Lower leg skin (tissue), 4 donors: ENCODE results near the gene MTIF3. TPM values are rescaled to one million over a fixed set of nuclear protein-coding genes. Genes with fewer than 3 reads are reported as not detected.

Experiments used
- DNase-seq, 2 donors: peaks; one replicate each; pipeline ENCODE4 v3.0.0-alpha.2; 2019; ENCODE audit warnings: low spot score in 2 of 2
- H3K4me3 ChIP-seq: fragments of 200-600 bp; sonication (generic); 2 replicates; pipeline ENCODE4 v1.5.1; 2017; ENCODE audit warnings: mild to moderate bottlenecking, low read depth; ENCODE audit not compliant: poor library complexity, severe bottlenecking
- POLR2A ChIP-seq, 2 donors: fragments of 450-650 bp; IDR thresholded peaks; one replicate each; pipeline ENCODE4 v1.6.1; 2016 to 2017; ENCODE audit warnings: antibody characterized with exemption in 2 of 2, mild to moderate bottlenecking in 1 of 2, moderate library complexity in 1 of 2
- WGBS, 2 donors: methylation state at CpG; one replicate each; pipeline ENCODE4 v1.1.5; 2018; 5-methylcytosine and 5-hydroxymethylcytosine counted together
- intact Hi-C: fragments of 100-400 bp; cut with DNase I; formaldehyde crosslinking; loops from one replicate; pipeline ENCODE4 v1.15.0; 2023; ENCODE audit warnings: low total_unique reads
- total RNA-seq, 4 donors: library from RNA; depleted of rRNA; stranded (reverse); fragments of >200 nt; gene quantifications; one replicate each; pipeline ENCODE4 v1.1.0, GENCODE V29; 2016
- TF ChIP-seq, protein P1 (sequence below), 3 donors: fragments of 450-650 bp; IDR thresholded peaks; one replicate each; pipeline ENCODE4 v1.5.1; 2016; ENCODE audit warnings: antibody characterized with exemption in 3 of 3, mild to moderate bottlenecking in 3 of 3, moderate library complexity in 2 of 3

Gene MTIF3
- total RNA-seq, 4 donors from 2014 or later = 46.1 to 98.1 (median 70.8) TPM

DNA sequence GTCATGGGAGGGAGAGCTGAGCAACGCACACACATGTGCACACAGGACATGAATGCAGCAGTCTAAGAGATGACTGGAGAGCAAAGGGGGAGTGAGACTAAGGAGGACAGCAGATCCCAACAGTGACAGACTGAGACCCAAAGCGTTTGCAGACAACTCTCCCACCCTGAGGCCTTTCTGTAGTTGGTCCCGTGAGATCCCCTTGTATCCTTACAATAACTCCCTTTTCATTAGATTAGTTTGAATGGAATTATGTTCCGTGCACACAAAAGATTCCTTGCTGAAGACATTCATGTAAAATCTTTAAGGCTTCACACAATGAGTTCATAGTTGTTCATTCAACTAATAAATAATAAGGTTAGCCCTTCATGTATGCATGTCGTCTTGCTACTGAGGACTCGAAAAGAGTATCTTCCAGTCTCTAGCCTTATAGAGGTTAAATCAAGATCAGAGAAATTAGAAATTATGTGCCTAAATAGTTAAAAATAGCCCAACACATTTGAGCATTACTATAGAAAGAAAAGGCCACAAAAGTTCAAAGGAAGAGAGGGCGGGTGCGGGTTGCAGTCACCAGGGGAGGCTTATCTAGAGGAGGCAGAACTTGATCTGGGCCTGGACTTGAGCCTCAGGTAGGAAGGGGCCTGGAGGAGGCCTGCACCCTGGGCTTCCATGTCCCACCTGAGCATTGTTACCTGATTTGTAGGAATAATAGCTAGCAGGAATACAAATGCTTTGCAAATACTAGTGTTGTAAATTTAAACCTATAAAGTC lies 29.1 kb downstream of the MTIF3 start:
- intact Hi-C loops = no loop called here
- H3K4me3 ChIP-seq = no peak overlapping the region
- 86 to 91% methylated on average over 8 of the region's 8 CpGs for WGBS, 2 donors
- DNase-seq = no peak
- no peak for TF ChIP-seq POLR2A (IDR thresholded peaks at IDR 0.05)
- TF ChIP-seq, protein P1, sequence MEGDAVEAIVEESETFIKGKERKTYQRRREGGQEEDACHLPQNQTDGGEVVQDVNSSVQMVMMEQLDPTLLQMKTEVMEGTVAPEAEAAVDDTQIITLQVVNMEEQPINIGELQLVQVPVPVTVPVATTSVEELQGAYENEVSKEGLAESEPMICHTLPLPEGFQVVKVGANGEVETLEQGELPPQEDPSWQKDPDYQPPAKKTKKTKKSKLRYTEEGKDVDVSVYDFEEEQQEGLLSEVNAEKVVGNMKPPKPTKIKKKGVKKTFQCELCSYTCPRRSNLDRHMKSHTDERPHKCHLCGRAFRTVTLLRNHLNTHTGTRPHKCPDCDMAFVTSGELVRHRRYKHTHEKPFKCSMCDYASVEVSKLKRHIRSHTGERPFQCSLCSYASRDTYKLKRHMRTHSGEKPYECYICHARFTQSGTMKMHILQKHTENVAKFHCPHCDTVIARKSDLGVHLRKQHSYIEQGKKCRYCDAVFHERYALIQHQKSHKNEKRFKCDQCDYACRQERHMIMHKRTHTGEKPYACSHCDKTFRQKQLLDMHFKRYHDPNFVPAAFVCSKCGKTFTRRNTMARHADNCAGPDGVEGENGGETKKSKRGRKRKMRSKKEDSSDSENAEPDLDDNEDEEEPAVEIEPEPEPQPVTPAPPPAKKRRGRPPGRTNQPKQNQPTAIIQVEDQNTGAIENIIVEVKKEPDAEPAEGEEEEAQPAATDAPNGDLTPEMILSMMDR (IDR thresholded peaks at IDR 0.05) = no peak

DNA sequence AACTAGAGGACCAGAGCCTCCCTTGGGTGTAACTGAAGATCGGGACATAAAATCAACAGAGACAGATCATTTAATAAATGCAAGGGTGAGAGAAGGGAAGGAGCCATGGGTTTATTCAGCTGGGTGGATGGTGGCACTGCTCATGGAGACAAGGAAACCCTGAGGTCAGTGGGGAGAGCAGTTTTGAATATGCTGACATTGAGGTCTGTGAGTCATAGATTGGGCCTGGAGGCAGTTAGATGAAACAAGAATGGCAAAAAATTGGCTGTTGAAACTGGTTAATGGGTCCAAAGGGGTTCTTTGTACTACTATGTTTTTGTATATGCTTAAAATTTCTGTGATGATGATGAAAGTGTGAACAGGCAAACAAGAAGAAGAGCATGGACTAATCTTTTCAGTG lies 31.0 kb downstream of the MTIF3 start:
- intact Hi-C loops = no loop called here
- TF ChIP-seq POLR2A (IDR thresholded peaks at IDR 0.05) = no peak
- TF ChIP-seq, protein P1 (IDR thresholded peaks at IDR 0.05) = no peak
- WGBS, 2 donors = 76 to 90% methylated on average over 1 of the region's 1 CpG

DNA sequence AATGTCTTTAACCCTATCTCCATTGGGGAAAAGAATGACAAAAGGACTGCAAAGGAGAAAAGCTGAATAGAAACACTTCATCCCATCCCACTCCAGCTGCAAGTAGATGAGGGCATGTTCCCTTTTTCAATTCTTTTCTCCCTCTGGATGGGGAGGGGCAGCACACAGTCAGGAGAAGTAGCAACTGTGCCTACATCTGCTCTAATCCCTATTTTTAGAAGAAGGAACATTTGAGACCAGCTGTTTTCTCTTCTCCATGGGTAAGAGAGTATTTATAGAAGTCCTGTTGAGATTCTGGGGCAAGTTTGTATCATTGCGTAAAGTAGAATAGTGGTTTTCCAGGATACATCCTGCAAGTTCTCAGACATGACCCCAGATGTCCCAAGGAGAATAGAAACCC lies 35.2 kb downstream of the MTIF3 start:
- intact Hi-C loops = no loop called here
- WGBS, 2 donors = 73 to 84% methylated on average over 1 of the region's 1 CpG
- no peak for DNase-seq
- TF ChIP-seq POLR2A (IDR thresholded peaks at IDR 0.05) = no peak
- TF ChIP-seq, protein P1 (IDR thresholded peaks at IDR 0.05) = no peak
- H3K4me3 ChIP-seq = no peak overlapping the region

More for the DNA sequence above, 31.0 kb downstream of the MTIF3 start:
- no peak overlapping the region for H3K4me3 ChIP-seq
- DNase-seq = no peak

DNA sequence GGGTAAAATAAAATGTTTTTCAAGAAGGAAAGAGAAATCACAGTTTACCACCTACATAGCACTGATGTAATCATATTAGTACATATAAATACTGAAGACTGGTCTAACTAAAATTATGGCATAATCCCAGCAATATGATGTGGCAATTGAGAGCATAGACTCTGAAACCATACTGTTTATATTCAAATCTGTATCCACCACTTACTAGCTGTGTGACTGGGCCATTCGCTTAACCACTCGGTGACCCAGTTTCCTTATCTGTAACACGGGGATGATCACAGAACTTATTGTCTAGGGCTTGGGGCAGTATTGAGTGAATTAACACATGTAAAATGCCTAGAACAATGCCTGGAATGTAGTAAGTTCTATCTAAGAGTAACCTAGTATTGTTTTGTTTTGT lies 39.0 kb downstream of the MTIF3 start:
- H3K4me3 ChIP-seq = no peak overlapping the region
- intact Hi-C loops = no loop called here
- no peak for DNase-seq
- TF ChIP-seq, protein P1 (IDR thresholded peaks at IDR 0.05) = no peak
- no peak for TF ChIP-seq POLR2A (IDR thresholded peaks at IDR 0.05)
- WGBS, 2 donors = 74 to 76% methylated on average over 3 of the region's 3 CpGs

DNA sequence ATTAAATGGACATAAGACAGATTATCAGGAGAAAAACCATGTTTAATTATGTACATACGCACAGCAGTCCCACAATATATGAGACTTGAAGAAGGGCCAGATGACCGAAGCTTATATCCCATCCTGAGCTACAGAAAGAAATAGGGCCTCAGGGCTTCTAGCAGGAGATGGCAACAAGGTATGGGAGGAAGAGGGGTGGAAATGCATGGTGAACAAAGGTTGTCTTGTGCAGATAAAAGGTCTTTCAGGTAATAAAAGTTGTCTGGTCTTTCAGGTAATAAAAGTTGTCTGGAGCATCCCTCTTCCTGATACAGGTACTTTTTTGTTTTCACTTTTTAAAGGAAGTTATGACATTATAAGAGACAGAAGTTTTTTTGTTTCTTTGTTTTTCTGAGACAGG lies 41.4 kb downstream of the MTIF3 start:
- DNase-seq = no peak
- no peak overlapping the region for H3K4me3 ChIP-seq
- intact Hi-C loops = no loop called here
- 80 to 88% methylated on average over 2 of the region's 2 CpGs for WGBS, 2 donors
- no peak for TF ChIP-seq POLR2A (IDR thresholded peaks at IDR 0.05)
- TF ChIP-seq, protein P1 (IDR thresholded peaks at IDR 0.05) = no peak

DNA sequence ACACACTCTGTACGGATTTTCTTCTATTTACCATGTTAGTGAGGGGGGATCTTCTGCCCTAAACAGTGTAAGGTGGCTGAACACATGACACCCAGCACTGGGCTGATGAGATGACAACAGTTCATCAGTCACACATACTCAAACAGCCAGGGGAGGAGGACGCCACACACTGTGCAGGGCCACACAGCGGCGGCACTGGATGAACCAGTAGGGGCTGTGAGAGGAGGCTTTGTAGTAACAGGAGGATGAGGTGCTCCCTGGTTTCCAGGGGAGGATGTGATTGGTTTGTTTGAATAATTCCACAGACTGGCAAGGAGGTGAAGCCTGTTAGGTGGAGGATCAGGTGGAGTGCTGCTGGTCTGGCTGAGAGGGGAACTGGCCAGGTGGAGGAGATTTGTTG lies 42.3 kb downstream of the MTIF3 start:
- intact Hi-C loops = no loop called here
- WGBS, 2 donors = 71 to 76% methylated on average over 4 of the region's 4 CpGs
- H3K4me3 ChIP-seq = no peak overlapping the region
- TF ChIP-seq POLR2A (IDR thresholded peaks at IDR 0.05) = no peak
- TF ChIP-seq, protein P1 (IDR thresholded peaks at IDR 0.05) = no peak
- no peak for DNase-seq
